ENCODE measurements around the gene TTC3. TPM values are rescaled to one million over a fixed set of nuclear protein-coding genes. Genes with fewer than 3 reads are reported as not detected.

The TTC3 gene
- total and polyA plus RNA-seq, 5 experiments from 2014 or later: 51.1 to 169 (median 134) TPM

GRCh38 chr21:37227071-37228002, 154.3 kb downstream of the TTC3 start:
- Mint-ChIP-seq H3K4me3 (no peak overlapping the region), H3K36me3 (peaks cover 0 to 64% (median 20%) of the 10 kb centered on the region in 3 donors), H3K27me3 (no peaks in the 10 kb centered on the region), H3K9me3 (no peaks in the 10 kb centered on the region), H3K4me1 (peaks cover 15 to 45% (median 32%) of the 10 kb centered on the region in 4 donors), H3K27ac (peak overlapping the region; percentile 79 to 98 (median 94))
- DNase-seq (no peak), ATAC-seq (no peak)
- POLR2A ChIA-PET: interaction anchor here (1.7 kb wide), 1 partner anchor 40 kb away, joined by 7 read pairs; the partner anchor contains the start of gene VPS26C

GRCh38 chr21:37228003-37228400, 154.9 kb downstream of the TTC3 start:
- peaks cover 13 to 41% (median 28%) of the 10 kb centered on the region in 4 donors for H3K4me1 Mint-ChIP-seq
- peaks cover 0 to 66% (median 20%) of the 10 kb centered on the region in 3 donors for H3K36me3 Mint-ChIP-seq

GRCh38 chr21:37230632-37231248, 157.7 kb downstream of the TTC3 start:
- Mint-ChIP-seq H3K27me3 (no peaks in the 10 kb centered on the region), H3K36me3 (peaks cover 0 to 68% (median 18%) of the 10 kb centered on the region in 3 donors), H3K27ac (peak overlapping the region in 7 of 10 donors; percentile 4 to 91 (median 46)), H3K9me3 (no peaks in the 10 kb centered on the region), H3K4me3 (no peak overlapping the region), H3K4me1 (peaks cover 4 to 13% (median 9%) of the 10 kb centered on the region in 4 donors)
- POLR2A ChIA-PET: no interaction called here
- DNase-seq (no peak), ATAC-seq (no peak)

More at GRCh38 chr21:37228003-37228400, 154.9 kb downstream of the TTC3 start:
- DNase-seq: no peak
- Mint-ChIP-seq H3K9me3 (no peaks in the 10 kb centered on the region), H3K4me3 (no peak overlapping the region), H3K27ac (peak overlapping the region in 9 of 10 donors; percentile 8 to 89 (median 76)), H3K27me3 (no peaks in the 10 kb centered on the region)
- ATAC-seq: no peak
- POLR2A ChIA-PET: interaction anchor here (0.7 to 1.7 kb wide), 2 partner anchors 39 to 154 kb away, joined by 3 to 7 read pairs; partner anchors contain the start of gene VPS26C

- H3K4me1 Mint-ChIP-seq: peaks cover 0 to 8% (median 5%) of the 10 kb centered on the region in 4 donors
- H3K27me3 Mint-ChIP-seq: no peaks in the 10 kb centered on the region
- POLR2A ChIA-PET: interaction anchor here (1.2 kb wide), 1 partner anchor 36 kb away, joined by 4 read pairs; the partner anchor contains the start of gene VPS26C
- DNase-seq (no peak), ATAC-seq (no peak)
- H3K36me3 Mint-ChIP-seq: peaks cover 0 to 72% (median 18%) of the 10 kb centered on the region in 3 donors
- peak overlapping the region in 8 of 10 donors; percentile 4 to 91 (median 66) for H3K27ac Mint-ChIP-seq
- no peak overlapping the region for H3K4me3 Mint-ChIP-seq
- no peaks in the 10 kb centered on the region for H3K9me3 Mint-ChIP-seq
Observed at GRCh38 chr21:37231249-37231645, 158.2 kb downstream of the TTC3 start.

GRCh38 chr21:37231671-37232070, 158.6 kb downstream of the TTC3 start:
- POLR2A ChIA-PET: interaction anchor here (0.6 to 1.4 kb wide), 3 partner anchors 12 to 36 kb away, joined by 3 to 4 read pairs (median 3); partner anchors contain the start of gene VPS26C
- peaks cover 0 to 74% (median 18%) of the 10 kb centered on the region in 3 donors for H3K36me3 Mint-ChIP-seq

GRCh38 chr21:37232274-37233018, 159.4 kb downstream of the TTC3 start:
- Mint-ChIP-seq H3K4me3 (no peak overlapping the region), H3K27ac (peak overlapping the region in 1 of 10 donors; percentile 14), H3K9me3 (no peaks in the 10 kb centered on the region), H3K4me1 (peaks cover 4 to 8% (median 6%) of the 10 kb centered on the region in 4 donors), H3K36me3 (peaks cover 0 to 75% (median 18%) of the 10 kb centered on the region in 3 donors), H3K27me3 (no peaks in the 10 kb centered on the region)
- POLR2A ChIA-PET: interaction anchor here (0.6 to 1.4 kb wide), 3 partner anchors 12 to 35 kb away, joined by 3 to 4 read pairs (median 3); partner anchors contain the start of gene VPS26C
- ATAC-seq (no peak), DNase-seq (no peak)

More at GRCh38 chr21:37231671-37232070, 158.6 kb downstream of the TTC3 start:
- no peaks in the 10 kb centered on the region for H3K27me3 Mint-ChIP-seq
- DNase-seq: no peak
- peaks cover under 1 to 5% (median 2%) of the 10 kb centered on the region in 4 donors for H3K4me1 Mint-ChIP-seq
- H3K4me3 Mint-ChIP-seq: no peak overlapping the region
- peak overlapping the region in 3 of 10 donors; percentile 46 to 79 (median 69) for H3K27ac Mint-ChIP-seq
- ATAC-seq: no peak
- no peaks in the 10 kb centered on the region for H3K9me3 Mint-ChIP-seq

GRCh38 chr21:37233551-37234146, 160.6 kb downstream of the TTC3 start:
- H3K27me3 Mint-ChIP-seq: no peaks in the 10 kb centered on the region
- DNase-seq (no peak), ATAC-seq (no peak)
- no peak overlapping the region for H3K27ac Mint-ChIP-seq
- POLR2A ChIA-PET: interaction anchor here (1.1 kb wide), 1 partner anchor 24 kb away, joined by 4 read pairs; no protein-coding TSS in a partner anchor
- H3K36me3 Mint-ChIP-seq: peaks cover 0 to 73% (median 10%) of the 10 kb centered on the region in 3 donors
- peaks cover 12 to 20% (median 19%) of the 10 kb centered on the region in 4 donors for H3K4me1 Mint-ChIP-seq
- no peak overlapping the region for H3K4me3 Mint-ChIP-seq
- no peaks in the 10 kb centered on the region for H3K9me3 Mint-ChIP-seq

GRCh38 chr21:37237346-37237745, 164.3 kb downstream of the TTC3 start:
- ATAC-seq (peak in 1 of 2 donors; percentile 20), DNase-seq (no peak)
- Mint-ChIP-seq H3K4me1 (peaks cover 19 to 39% (median 27%) of the 10 kb centered on the region in 4 donors), H3K27me3 (no peaks in the 10 kb centered on the region), H3K36me3 (peaks cover 0 to 64% (median 5%) of the 10 kb centered on the region in 3 donors), H3K4me3 (peak overlapping the region in 2 of 10 donors; percentile 12 to 37), H3K27ac (peak overlapping the region in 9 of 10 donors; percentile 76 to 95 (median 86)), H3K9me3 (no peaks in the 10 kb centered on the region)
- POLR2A ChIA-PET: interaction anchor here (0.5 kb wide), 1 partner anchor 16 kb away, joined by 3 read pairs; no protein-coding TSS in a partner anchor

GRCh38 chr21:37237764-37238163, 164.7 kb downstream of the TTC3 start:
- Mint-ChIP-seq H3K27ac (peak overlapping the region; percentile 76 to 95 (median 88)), H3K4me1 (peaks cover 19 to 39% (median 30%) of the 10 kb centered on the region in 4 donors), H3K36me3 (peaks cover 0 to 61% (median 5%) of the 10 kb centered on the region in 3 donors), H3K9me3 (no peaks in the 10 kb centered on the region), H3K27me3 (no peaks in the 10 kb centered on the region), H3K4me3 (peak overlapping the region in 5 of 10 donors; percentile 6 to 64 (median 31))
- ATAC-seq (peak; percentile 81 to 96), DNase-seq (peak in 2 of 10 donors; percentile 23 to 34)
- POLR2A ChIA-PET: interaction anchor here (0.5 kb wide), 1 partner anchor 17 kb away, joined by 3 read pairs; no protein-coding TSS in a partner anchor

- no peaks in the 10 kb centered on the region for H3K27me3 Mint-ChIP-seq
- no peak for ATAC-seq
- no peak for DNase-seq
- no peak overlapping the region for H3K4me3 Mint-ChIP-seq
- H3K4me1 Mint-ChIP-seq: peaks cover 44 to 70% (median 62%) of the 10 kb centered on the region in 4 donors
- POLR2A ChIA-PET: no interaction called here
- peaks cover 0 to 54% (median 5%) of the 10 kb centered on the region in 3 donors for H3K36me3 Mint-ChIP-seq
- peak overlapping the region in 6 of 10 donors; percentile 7 to 78 (median 50) for H3K27ac Mint-ChIP-seq
- no peaks in the 10 kb centered on the region for H3K9me3 Mint-ChIP-seq
Observed at GRCh38 chr21:37240978-37241377, 167.9 kb downstream of the TTC3 start.

GRCh38 chr21:37241426-37241825, 168.4 kb downstream of the TTC3 start:
- POLR2A ChIA-PET: no interaction called here
- Mint-ChIP-seq H3K4me1 (peaks cover 45 to 74% (median 66%) of the 10 kb centered on the region in 4 donors), H3K27ac (peak overlapping the region in 5 of 10 donors; percentile 36 to 76 (median 40)), H3K4me3 (no peak overlapping the region), H3K36me3 (peaks cover 0 to 51% (median 5%) of the 10 kb centered on the region in 3 donors), H3K27me3 (no peaks in the 10 kb centered on the region), H3K9me3 (no peaks in the 10 kb centered on the region)
- no peak for DNase-seq
- no peak for ATAC-seq
